GM23338 (cell line): ENCODE measurements around the gene PSMA7. TPM values are rescaled to one million over a fixed set of nuclear protein-coding genes. Genes with fewer than 3 reads are reported as not detected.
"Not testable (repeated sequence)": the region's sequence is repeated elsewhere in the genome, so short reads cannot be mapped to it uniquely, and the experiment has no call there.

Experiments
- ATAC-seq: fragments of 200-7000 bp; cut with Tn5 transposase; 3 replicates; pipeline ENCODE4 v1.9.1; 2020
- DNase-seq: peaks from one replicate; pipeline ENCODE4 v3.0.0-alpha.2; 2015; ENCODE audit warnings: low spot score
- H2AFZ ChIP-seq: fragments of 200-600 bp; sonication (generic); 2 replicates; pipeline ENCODE4 v1.8.0; 2016; ENCODE audit warnings: antibody characterized with exemption, mild to moderate bottlenecking, moderate library complexity
- H3F3A ChIP-seq: fragments of 200-600 bp; sonication (generic); replicated peaks from 2 replicates; pipeline ENCODE4 v1.8.0; 2017; ENCODE audit warnings: antibody characterized with exemption, mixed run types, low read depth
- H3K27ac ChIP-seq: fragments of 200-600 bp; sonication (generic); 2 replicates; pipeline ENCODE4 v1.6.1; 2016; ENCODE audit warnings: low read depth
- H3K27me3 ChIP-seq: fragments of 200-600 bp; sonication (generic); 2 replicates; pipeline ENCODE4 v1.8.0; 2016; ENCODE audit warnings: mild to moderate bottlenecking, mixed run types, moderate library complexity; ENCODE audit not compliant: insufficient read depth
- H3K36me3 ChIP-seq: fragments of 200-600 bp; sonication (generic); 2 replicates; pipeline ENCODE4 v1.8.0; 2016; ENCODE audit warnings: mild to moderate bottlenecking; ENCODE audit not compliant: insufficient read depth
- H3K4me1 ChIP-seq: fragments of 200-600 bp; sonication (generic); 2 replicates; pipeline ENCODE4 v1.8.0; 2016; ENCODE audit warnings: mild to moderate bottlenecking, moderate library complexity; ENCODE audit not compliant: insufficient read depth
- H3K4me2 ChIP-seq: fragments of 200-600 bp; sonication (generic); 2 replicates; pipeline ENCODE4 v1.7.1; 2017; ENCODE audit warnings: mixed run types
- H3K4me3 ChIP-seq: fragments of 200-600 bp; sonication (generic); 2 replicates; pipeline ENCODE4 v1.6.1; 2016; ENCODE audit warnings: mixed run types
- H3K79me2 ChIP-seq: fragments of 200-600 bp; sonication (generic); replicated peaks from 2 replicates; pipeline ENCODE4 v1.8.0; 2017; ENCODE audit warnings: mild to moderate bottlenecking; ENCODE audit not compliant: insufficient read depth
- H3K9me2 ChIP-seq: fragments of 200-600 bp; sonication (generic); 2 replicates; pipeline ENCODE4 v1.8.0; 2017; ENCODE audit not compliant: insufficient read depth
- H4K20me1 ChIP-seq: fragments of 200-600 bp; sonication (generic); replicated peaks from 2 replicates; pipeline ENCODE4 v1.8.0; 2017; ENCODE audit warnings: mild to moderate bottlenecking; ENCODE audit not compliant: insufficient read depth
- H3K27ac Mint-ChIP-seq: 2 replicates; pipeline ENCODE4 v1.8.0; 2020; ENCODE audit warnings: inconsistent platforms, mild to moderate bottlenecking, moderate library complexity, mixed read lengths
- H3K27me3 Mint-ChIP-seq: 3 replicates; pipeline ENCODE4 v1.8.0; 2022; ENCODE audit warnings: low read depth, mild to moderate bottlenecking, moderate library complexity, mixed read lengths, inconsistent platforms; ENCODE audit not compliant: insufficient read depth, poor library complexity
- H3K36me3 Mint-ChIP-seq: 3 replicates; pipeline ENCODE4 v1.8.0; 2021; ENCODE audit warnings: low read depth, mild to moderate bottlenecking, inconsistent platforms, moderate library complexity, mixed read lengths
- H3K4me1 Mint-ChIP-seq: 3 replicates; pipeline ENCODE4 v1.8.0; 2020; ENCODE audit warnings: mild to moderate bottlenecking, inconsistent platforms, mixed read lengths
- H3K4me3 Mint-ChIP-seq: 3 replicates; pipeline ENCODE4 v1.8.0; 2021; ENCODE audit warnings: moderate library complexity, mild to moderate bottlenecking, inconsistent platforms, mixed read lengths
- H3K9me3 Mint-ChIP-seq: 3 replicates; pipeline ENCODE4 v1.8.0; 2020; ENCODE audit warnings: moderate library complexity, mild to moderate bottlenecking, inconsistent platforms, mixed read lengths
- ETS1 ChIP-seq: IDR thresholded peaks from 2 replicates; pipeline ENCODE4 v1.6.1; 2016; ENCODE audit warnings: antibody characterized with exemption
- NANOG ChIP-seq: IDR thresholded peaks from 2 replicates; pipeline ENCODE4 v1.6.1; 2016; ENCODE audit warnings: antibody characterized with exemption, borderline replicate concordance
- STAT1 ChIP-seq: IDR thresholded peaks from one replicate; pipeline ENCODE4 v1.6.1; 2016; ENCODE audit warnings: antibody characterized with exemption; ENCODE audit not compliant: unreplicated experiment
- ZNF114 ChIP-seq: fragments of 250-450 bp; sonication (Bioruptor Pico); IDR thresholded peaks from 2 replicates; pipeline ENCODE4 v1.5.0; 2020; ENCODE audit warnings: mild to moderate bottlenecking, moderate library complexity
- ZNF331 ChIP-seq: fragments of 250-450 bp; sonication (Bioruptor Pico); IDR thresholded peaks from 2 replicates; pipeline ENCODE4 v1.5.0; 2020; ENCODE audit warnings: low read depth, mild to moderate bottlenecking, moderate library complexity
- ZNF462 ChIP-seq: fragments of 250-450 bp; sonication (Bioruptor Pico); IDR thresholded peaks from 2 replicates; pipeline ENCODE4 v1.5.0; 2020; ENCODE audit warnings: mild to moderate bottlenecking, moderate library complexity
- polyA plus RNA-seq: library from polyadenylated mRNA; unstranded; fragments of >200 nt; fragmentation: Nextera tagmentation; extraction: Ambion mirVana; gene quantifications from 2 replicates; pipeline ENCODE4 v1.2.1, GENCODE V29; 2016
- total RNA-seq: library from RNA; depleted of rRNA; stranded (reverse); fragments of >200 nt; shearing (Covaris generic); gene quantifications from 2 replicates; pipeline ENCODE4 v1.2.3, GENCODE V29; 2014

Gene PSMA7
- total and polyA plus RNA-seq, 2 experiments from 2014 or later: 357 to 628 TPM

GRCh38 chr20:62148383-62148782 lies 5.2 kb upstream of the PSMA7 start:
- H3K9me2 ChIP-seq, H3K4me3 Mint-ChIP-seq, H3K27me3 ChIP-seq, H3K4me3 ChIP-seq, H3F3A ChIP-seq, H3K4me2 ChIP-seq, ATAC-seq, H3K9me3 Mint-ChIP-seq, DNase-seq, H3K36me3 ChIP-seq, H2AFZ ChIP-seq, H3K27ac Mint-ChIP-seq: not testable (repeated sequence)
- peaks cover 13% of the 10 kb centered on the region for H3K4me1 ChIP-seq
- peak overlapping the region; percentile 3; the same call in 1 of the 2 replicates for H3K27ac ChIP-seq
- Mint-ChIP-seq H3K4me1 (peaks cover 47% of the 10 kb centered on the region), H3K27me3 (peaks cover 23% of the 10 kb centered on the region), H3K36me3 (peaks cover 40% of the 10 kb centered on the region)
- H3K79me2 ChIP-seq: peaks cover 89% of the 10 kb centered on the region
- peaks cover 28% of the 10 kb centered on the region for H4K20me1 ChIP-seq

GRCh38 chr20:62147528-62147927 lies 4.3 kb upstream of the PSMA7 start:
- ATAC-seq: no peak
- no peak overlapping the region for H3K4me3 Mint-ChIP-seq
- no peak overlapping the region for H3K4me2 ChIP-seq
- H3K36me3 ChIP-seq: no peaks in the 10 kb centered on the region
- DNase-seq: no peak
- H3K27me3 ChIP-seq: no peaks in the 10 kb centered on the region
- H2AFZ ChIP-seq: no peak overlapping the region
- TF ChIP-seq ZNF462 (CRISPR knock-in tag): no peak
- no peak for TF ChIP-seq ETS1
- TF ChIP-seq STAT1: no peak
- TF ChIP-seq ZNF114 (CRISPR knock-in tag): no peak
- TF ChIP-seq NANOG: no peak
- TF ChIP-seq ZNF331 (CRISPR knock-in tag): no peak
- H3K4me1 Mint-ChIP-seq: peaks cover 44% of the 10 kb centered on the region
- peaks cover 13% of the 10 kb centered on the region for H3K4me1 ChIP-seq
- no peak overlapping the region for H3K27ac ChIP-seq
- no peaks in the 10 kb centered on the region; the same call in 2 of the 3 replicates for H3K9me3 Mint-ChIP-seq
- no peak overlapping the region for H3K4me3 ChIP-seq
- peaks cover 21% of the 10 kb centered on the region for H3K27me3 Mint-ChIP-seq
- no peaks in the 10 kb centered on the region for H3K9me2 ChIP-seq
- no peak overlapping the region for H3K27ac Mint-ChIP-seq
- H3K79me2 ChIP-seq: peaks cover 83% of the 10 kb centered on the region
- peaks cover 28% of the 10 kb centered on the region for H4K20me1 ChIP-seq
- peaks cover 6% of the 10 kb centered on the region; the same call in 1 of the 2 replicates for H3F3A ChIP-seq
- H3K36me3 Mint-ChIP-seq: peaks cover 32% of the 10 kb centered on the region
